Fibroblast of pulmonary artery (primary cell): Measurements from ENCODE around the gene KNL1.
"Not testable (repeated sequence)": the region's sequence is repeated elsewhere in the genome, so short reads cannot be mapped to it uniquely, and the experiment has no call there.

Source experiments
- DNase-seq: peaks from one replicate; pipeline ENCODE4 v3.0.0-alpha.2; 2010; ENCODE audit warnings: low read depth
- H3K4me3 ChIP-seq: replicated peaks from 2 replicates; pipeline ENCODE4 v1.5.1; 2011; ENCODE audit warnings: low read depth, mild to moderate bottlenecking, control low read depth, low read length, moderate library complexity
- TF ChIP-seq, protein P1 (sequence below): IDR thresholded peaks from 2 replicates; pipeline ENCODE4 v1.5.1; 2011; ENCODE audit warnings: mild to moderate bottlenecking, control low read depth, low read length, inconsistent platforms; ENCODE audit errors: missing control alignments

KNL1 gene

DNA sequence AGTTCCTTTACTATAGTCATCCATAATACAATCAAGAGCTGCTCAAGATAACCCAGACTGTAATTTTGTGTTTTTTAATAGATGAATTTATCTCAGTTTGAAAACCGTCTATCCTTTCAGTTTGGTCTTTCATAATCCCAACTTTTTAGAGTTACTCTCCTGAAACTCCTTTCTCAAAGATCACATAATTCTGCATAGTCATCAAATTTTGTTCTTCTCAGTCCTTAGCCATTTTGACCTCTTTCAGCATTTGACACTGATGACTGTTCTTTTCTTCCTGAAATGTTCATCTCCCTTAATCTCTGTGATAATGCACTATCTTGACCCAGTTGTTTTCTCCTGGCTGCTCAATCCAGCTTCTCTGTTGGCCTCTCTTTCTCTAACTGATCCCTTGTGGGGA, 53.5 kb downstream of the KNL1 start:
- DNase-seq, result no peak
- TF ChIP-seq, protein P1, sequence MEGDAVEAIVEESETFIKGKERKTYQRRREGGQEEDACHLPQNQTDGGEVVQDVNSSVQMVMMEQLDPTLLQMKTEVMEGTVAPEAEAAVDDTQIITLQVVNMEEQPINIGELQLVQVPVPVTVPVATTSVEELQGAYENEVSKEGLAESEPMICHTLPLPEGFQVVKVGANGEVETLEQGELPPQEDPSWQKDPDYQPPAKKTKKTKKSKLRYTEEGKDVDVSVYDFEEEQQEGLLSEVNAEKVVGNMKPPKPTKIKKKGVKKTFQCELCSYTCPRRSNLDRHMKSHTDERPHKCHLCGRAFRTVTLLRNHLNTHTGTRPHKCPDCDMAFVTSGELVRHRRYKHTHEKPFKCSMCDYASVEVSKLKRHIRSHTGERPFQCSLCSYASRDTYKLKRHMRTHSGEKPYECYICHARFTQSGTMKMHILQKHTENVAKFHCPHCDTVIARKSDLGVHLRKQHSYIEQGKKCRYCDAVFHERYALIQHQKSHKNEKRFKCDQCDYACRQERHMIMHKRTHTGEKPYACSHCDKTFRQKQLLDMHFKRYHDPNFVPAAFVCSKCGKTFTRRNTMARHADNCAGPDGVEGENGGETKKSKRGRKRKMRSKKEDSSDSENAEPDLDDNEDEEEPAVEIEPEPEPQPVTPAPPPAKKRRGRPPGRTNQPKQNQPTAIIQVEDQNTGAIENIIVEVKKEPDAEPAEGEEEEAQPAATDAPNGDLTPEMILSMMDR, result no peak
- H3K4me3 ChIP-seq, result no peak overlapping the region

DNA sequence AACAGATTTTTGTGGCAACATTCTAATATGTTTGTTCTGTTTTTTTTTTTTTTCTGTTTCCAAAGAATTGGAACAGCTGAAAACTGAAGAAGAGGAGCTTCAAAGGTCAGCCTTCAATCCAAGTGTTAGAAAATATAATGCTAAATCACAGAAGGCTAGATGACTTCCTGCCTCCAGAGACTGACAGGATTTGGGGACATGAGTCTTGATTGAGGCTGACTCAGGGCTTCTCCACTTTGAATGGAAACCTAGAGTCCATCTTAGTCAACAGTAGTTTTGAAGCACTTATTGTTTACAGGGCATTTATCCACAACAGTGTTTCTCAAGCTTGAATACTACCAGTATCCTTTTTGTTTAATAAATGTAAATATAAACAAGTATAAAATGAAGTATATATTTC, 56.4 kb downstream of the KNL1 start:
- no peak for DNase-seq
- no peak overlapping the region for H3K4me3 ChIP-seq
- TF ChIP-seq, protein P1, result no peak

- no peak for DNase-seq
- no peak overlapping the region for H3K4me3 ChIP-seq
- TF ChIP-seq, protein P1, result no peak
Observed at GRCh38 chr15:40660686-40661085, 66.6 kb downstream of the KNL1 start.

GRCh38 chr15:40664909-40665308, 70.9 kb downstream of the KNL1 start:
- TF ChIP-seq, protein P1, result no peak
- no peak overlapping the region for H3K4me3 ChIP-seq
- DNase-seq, result no peak

DNA sequence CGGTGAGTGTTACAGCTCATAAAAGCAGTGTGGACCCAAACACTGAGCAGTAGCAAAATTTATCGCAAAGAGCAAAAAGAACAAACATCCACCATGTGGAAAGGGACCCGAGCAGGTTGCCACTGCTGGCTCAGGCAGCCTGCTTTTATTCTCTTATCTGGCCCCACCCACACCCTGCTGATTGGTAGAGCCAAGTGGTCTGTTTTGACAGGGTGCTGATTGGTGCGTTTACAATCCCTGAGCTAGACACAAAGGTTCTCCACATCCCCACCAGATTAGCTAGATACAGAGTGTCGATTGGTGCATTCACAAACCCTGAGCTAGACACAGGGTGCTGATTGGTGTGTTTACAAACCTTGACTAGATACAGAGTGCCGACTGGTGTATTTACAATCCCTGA, 82.2 kb downstream of the KNL1 start:
- DNase-seq, H3K4me3 ChIP-seq: not testable (repeated sequence)

- DNase-seq, H3K4me3 ChIP-seq: not testable (repeated sequence)
Observed at GRCh38 chr15:40676906-40677305, 82.9 kb downstream of the KNL1 start.

GRCh38 chr15:40680151-40680550, 86.1 kb downstream of the KNL1 start:
- no peak overlapping the region for H3K4me3 ChIP-seq
- no peak for DNase-seq
- TF ChIP-seq, protein P1, result no peak

DNA sequence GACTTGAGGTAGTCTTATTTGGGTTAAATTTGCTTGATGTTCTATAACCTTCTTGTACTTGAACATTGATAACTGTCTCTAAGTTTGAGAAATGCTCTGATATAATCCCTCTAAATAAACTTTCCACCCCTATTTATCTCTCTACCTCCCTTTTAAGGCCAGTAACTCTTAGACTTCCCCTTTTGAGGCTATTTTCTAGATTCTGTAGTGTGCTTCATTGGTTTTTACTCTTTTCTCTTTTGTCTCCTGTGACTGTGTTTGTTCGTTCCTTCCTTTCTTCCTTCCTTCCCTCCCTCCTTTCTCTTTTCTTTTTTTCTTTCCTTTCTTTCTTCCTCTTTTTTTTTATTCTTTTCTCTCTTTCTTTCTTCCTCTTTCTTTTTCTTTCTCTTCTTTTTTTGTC, 86.9 kb downstream of the KNL1 start:
- not testable (repeated sequence) for DNase-seq, H3K4me3 ChIP-seq

DNA sequence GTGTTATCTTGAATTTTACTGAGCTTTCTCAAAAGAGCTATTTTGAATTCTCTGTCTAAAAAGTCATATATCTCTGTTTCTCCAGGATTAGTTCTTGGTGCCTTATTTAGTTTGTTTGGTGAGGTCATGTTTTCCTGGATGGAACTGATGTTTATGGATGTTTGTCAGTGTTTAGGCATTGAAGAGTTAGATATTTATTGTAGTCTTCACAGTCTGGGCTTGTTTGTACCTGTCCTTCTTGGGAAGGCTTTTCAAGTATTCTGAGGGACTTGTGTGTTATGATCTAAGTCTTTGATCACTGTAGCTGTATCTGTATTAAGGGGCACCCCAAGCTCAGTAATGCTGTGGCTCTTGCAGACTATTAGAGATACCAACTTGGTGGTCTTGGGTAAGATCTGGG, 90.3 kb downstream of the KNL1 start:
- DNase-seq, result no peak
- TF ChIP-seq, protein P1, result no peak

More for the DNA sequence above, 90.3 kb downstream of the KNL1 start:
- no peak overlapping the region for H3K4me3 ChIP-seq
